WI38 (cell line): ENCODE results near the gene HIVEP2.

Experiments used
- H3K4me3 ChIP-seq: 2 replicates; pipeline ENCODE4 v1.5.1; 2011; ENCODE audit warnings: low read depth, mild to moderate bottlenecking, control low read depth, low read length
- TF ChIP-seq, protein P1 (sequence below): IDR thresholded peaks from 2 replicates; pipeline ENCODE4 v1.5.1; 2012; ENCODE audit warnings: low read depth, mild to moderate bottlenecking, control low read depth, low read length

Gene HIVEP2

DNA sequence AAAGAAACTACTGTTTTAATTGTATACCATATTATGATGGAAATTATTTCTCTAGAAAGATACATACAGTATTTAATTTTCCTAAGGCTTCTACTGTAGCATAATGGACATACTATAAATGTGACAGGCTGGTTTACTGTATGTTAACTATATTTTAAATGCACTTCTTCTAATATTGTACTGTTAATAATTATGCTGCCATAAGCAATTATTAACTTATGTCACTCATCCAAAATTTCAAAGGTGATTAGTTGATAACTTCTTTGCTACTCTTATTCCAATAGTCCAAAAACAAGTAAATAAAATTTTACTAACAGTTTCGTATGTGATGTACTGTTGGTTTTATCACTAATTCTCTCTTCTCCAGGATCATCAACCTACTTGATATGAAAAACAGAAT, 28.1 kb downstream of the HIVEP2 start:
- TF ChIP-seq, protein P1, sequence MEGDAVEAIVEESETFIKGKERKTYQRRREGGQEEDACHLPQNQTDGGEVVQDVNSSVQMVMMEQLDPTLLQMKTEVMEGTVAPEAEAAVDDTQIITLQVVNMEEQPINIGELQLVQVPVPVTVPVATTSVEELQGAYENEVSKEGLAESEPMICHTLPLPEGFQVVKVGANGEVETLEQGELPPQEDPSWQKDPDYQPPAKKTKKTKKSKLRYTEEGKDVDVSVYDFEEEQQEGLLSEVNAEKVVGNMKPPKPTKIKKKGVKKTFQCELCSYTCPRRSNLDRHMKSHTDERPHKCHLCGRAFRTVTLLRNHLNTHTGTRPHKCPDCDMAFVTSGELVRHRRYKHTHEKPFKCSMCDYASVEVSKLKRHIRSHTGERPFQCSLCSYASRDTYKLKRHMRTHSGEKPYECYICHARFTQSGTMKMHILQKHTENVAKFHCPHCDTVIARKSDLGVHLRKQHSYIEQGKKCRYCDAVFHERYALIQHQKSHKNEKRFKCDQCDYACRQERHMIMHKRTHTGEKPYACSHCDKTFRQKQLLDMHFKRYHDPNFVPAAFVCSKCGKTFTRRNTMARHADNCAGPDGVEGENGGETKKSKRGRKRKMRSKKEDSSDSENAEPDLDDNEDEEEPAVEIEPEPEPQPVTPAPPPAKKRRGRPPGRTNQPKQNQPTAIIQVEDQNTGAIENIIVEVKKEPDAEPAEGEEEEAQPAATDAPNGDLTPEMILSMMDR, result no peak
- H3K4me3 ChIP-seq, result no peak overlapping the region

DNA sequence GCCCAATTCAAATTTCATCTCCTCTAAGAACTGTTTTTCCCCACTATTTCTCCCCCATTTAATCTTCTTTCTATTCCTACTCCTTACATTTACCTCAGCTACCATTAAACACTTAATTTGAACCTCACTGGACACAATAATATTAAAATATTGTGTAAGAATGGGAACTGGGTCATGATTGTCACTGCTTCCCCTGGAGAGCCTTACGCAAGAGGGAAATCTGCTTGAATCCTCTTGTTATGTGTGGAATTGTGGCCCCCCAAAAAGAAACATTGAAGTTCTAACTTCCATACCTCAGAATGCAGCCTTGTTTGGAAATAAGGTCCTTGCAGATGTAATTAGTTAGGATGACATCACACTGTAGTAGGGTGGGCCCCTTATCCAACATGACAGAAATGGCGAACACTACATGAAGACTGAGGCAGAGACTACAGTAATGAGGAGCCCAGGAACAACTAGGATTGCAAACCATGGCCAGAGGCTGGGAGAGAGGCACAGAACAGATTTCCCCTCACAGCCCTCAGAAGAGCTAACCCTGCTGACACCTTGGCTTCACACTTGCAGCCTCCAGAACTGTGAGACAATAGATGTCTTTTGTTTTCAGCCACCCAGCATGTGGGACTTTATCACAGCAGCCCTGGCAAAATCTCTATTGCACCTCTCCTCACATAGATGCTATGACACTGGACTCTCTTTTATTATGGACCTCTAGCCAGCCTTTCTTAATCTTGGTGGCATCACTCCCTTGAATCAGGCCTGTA, 29.9 kb downstream of the HIVEP2 start:
- TF ChIP-seq, protein P1, result no peak
- no peak overlapping the region for H3K4me3 ChIP-seq

DNA sequence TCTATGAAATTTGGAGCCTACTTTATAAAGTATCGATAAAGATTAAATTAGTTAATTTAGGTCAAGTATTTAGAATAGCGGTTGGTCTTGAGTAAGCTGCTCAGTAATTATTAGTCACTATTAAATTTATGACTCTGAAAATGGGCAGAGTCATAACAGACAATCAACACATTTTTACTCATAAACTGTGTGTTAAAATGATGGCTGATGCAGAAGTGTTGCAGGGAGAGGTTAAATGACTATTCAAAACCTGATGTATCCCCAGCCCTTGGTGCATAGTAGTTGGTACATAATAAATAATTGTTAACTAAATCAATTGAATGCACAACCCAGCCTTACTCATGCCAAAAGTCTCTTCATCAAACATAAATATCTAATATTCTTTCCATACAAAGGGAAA, 30.6 kb downstream of the HIVEP2 start:
- TF ChIP-seq, protein P1, result no peak
- no peak overlapping the region for H3K4me3 ChIP-seq

DNA sequence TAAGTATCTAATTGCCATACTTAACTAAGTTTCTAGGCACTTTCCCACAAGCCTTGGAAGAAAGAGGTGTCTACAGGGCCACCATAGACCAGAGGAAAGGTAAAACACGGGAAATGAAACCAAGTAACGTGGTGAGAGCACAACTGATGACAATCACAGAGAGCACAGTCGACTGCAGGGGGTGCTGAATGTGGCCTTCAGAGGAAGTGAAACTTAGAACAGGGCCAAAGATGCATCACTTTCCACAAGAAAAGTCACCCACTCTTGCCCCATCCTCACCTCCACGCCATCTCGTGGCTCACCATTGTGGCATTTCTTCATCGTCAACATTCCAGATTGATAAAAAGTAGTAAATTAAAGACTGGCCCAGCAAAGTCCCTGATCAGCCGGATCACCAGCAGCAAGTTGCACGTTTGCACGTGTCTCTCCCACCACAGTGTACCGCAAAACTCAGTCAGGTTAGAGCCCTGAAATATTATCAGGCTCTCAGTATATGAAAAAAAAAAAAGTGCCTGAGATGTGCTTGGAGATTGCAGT, 31.4 kb downstream of the HIVEP2 start:
- no peak overlapping the region for H3K4me3 ChIP-seq
- TF ChIP-seq, protein P1, result no peak

DNA sequence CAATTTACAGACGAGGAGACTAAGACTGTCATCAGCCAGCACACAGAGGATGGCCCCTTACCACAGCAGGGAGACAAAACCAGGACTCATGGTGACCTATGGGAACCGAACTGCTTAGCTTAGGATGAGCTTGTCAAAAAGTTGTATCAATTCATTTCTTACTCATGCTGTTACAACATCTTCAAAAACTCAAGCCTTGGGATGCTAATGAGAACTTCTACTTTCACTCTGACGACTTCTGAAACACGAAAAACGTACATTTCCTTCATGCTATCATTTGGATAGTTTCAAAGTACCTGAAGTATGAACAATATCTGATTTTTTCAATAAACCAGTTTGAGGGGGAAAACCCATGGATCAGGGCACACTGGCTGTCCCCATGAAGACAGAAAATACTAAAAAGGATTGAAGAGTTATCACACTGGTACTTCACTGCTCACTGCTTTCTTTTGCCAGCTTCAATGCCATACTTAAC, 31.9 kb downstream of the HIVEP2 start:
- TF ChIP-seq, protein P1, result no peak
- no peak overlapping the region for H3K4me3 ChIP-seq

DNA sequence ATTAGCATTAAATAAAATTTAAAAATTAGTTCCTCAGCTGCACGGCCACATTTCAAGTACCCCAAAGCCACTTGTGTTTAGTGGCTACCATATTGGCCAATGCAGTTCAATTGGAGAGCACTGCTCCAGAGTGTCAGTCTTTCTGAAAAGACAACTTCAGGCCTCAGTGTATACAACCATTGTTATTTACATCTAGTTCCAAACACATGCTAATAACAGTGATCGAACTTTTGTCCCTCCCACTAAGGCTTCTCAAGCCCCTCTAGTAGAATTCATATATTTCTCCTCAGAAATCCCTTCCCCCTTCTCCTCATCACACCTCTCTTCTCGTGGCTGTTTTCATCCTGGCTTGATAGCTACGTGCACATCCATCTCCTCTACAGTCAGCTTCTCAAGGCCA, 32.9 kb downstream of the HIVEP2 start:
- no peak overlapping the region for H3K4me3 ChIP-seq
- TF ChIP-seq, protein P1, result no peak

DNA sequence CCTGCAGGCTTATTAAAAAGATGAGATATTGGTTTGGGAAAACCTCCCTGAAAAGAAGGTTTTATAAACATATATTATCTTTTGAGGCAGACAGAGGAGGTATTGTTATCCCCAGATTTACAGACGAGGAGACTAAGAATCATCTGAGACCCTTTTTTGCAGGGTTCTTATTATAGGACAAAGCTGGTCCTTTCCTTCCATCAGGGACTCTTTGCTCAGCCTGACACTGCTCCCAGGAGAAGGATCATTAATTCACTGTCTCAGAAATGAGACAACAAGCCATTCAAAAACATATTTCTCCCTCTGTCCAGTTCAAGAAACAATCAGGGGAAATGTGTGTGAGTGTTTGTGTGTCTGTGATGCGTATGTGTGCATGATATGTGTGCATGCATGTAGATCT, 33.5 kb downstream of the HIVEP2 start:
- TF ChIP-seq, protein P1, result no peak

More for the DNA sequence above, 33.5 kb downstream of the HIVEP2 start:
- H3K4me3 ChIP-seq, result no peak overlapping the region
